H1 (cell line): ENCODE data around the gene CANT1. TPM values are rescaled to one million over a fixed set of nuclear protein-coding genes. Genes with fewer than 3 reads are reported as not detected.

ENCODE experiments used
- CTCF ChIA-PET: fragments of 300-600 bp; sonication (Branson Sonifier 250); formaldehyde crosslinking; loops from one replicate; lab custom pipeline; 2021; ENCODE audit not compliant: partially characterized antibody; lab: Charles Lee
- POLR2A ChIA-PET: fragments of 300-600 bp; sonication (Branson Sonifier 250); formaldehyde crosslinking; loops from one replicate; lab custom pipeline; 2021; ENCODE audit warnings: inconsistent platforms; ENCODE audit not compliant: partially characterized antibody; lab: Charles Lee
- DNase-seq, 2 experiments: peaks; one replicate each; pipeline versions ENCODE4 v3.0.0 to v3.0.0-alpha.2; 2010 to 2022; ENCODE audit warnings: low spot score in 2 of 2, low read depth in 1 of 2, mixed read lengths in 1 of 2
- FAIRE-seq: peaks from 2 replicates; lab custom pipeline; 2011; peaks lifted over from hg19 to GRCh38; lab: Jason Lieb, UNC
- H2AFZ ChIP-seq: 2 replicates; pipeline ENCODE4 v1.8.1; 2012; ENCODE audit warnings: low read length, inconsistent platforms
- H2AK5ac ChIP-seq: 2 replicates; pipeline ENCODE4 v1.6.1; 2013; ENCODE audit warnings: low read depth, low read length
- H2BK120ac ChIP-seq: replicated peaks from 2 replicates; pipeline ENCODE3; 2013; ENCODE audit warnings: low read depth, low read length, inconsistent platforms
- H2BK12ac ChIP-seq: 2 replicates; pipeline ENCODE4 v1.6.1; 2013; ENCODE audit warnings: low read depth, low read length
- H2BK15ac ChIP-seq: 2 replicates; pipeline ENCODE4 v1.6.1; 2013; ENCODE audit warnings: low read length
- H2BK20ac ChIP-seq: 2 replicates; pipeline ENCODE4 v1.6.1; 2013; ENCODE audit warnings: low read length
- H2BK5ac ChIP-seq: 2 replicates; pipeline ENCODE4 v1.6.1; 2013; ENCODE audit warnings: low read depth, low read length
- H3K14ac ChIP-seq: 2 replicates; pipeline ENCODE4 v1.6.1; 2013; ENCODE audit warnings: inconsistent platforms; ENCODE audit not compliant: insufficient read length
- H3K18ac ChIP-seq: 2 replicates; pipeline ENCODE4 v1.6.1; 2013; ENCODE audit warnings: low read length; ENCODE audit errors: extremely low read depth
- H3K23ac ChIP-seq: 2 replicates; pipeline ENCODE4 v1.6.1; 2013; ENCODE audit warnings: inconsistent platforms; ENCODE audit not compliant: insufficient read length
- H3K23me2 ChIP-seq: 2 replicates; pipeline ENCODE4 v1.6.1; 2013; ENCODE audit warnings: low read depth, low read length
- H3K27ac ChIP-seq: 2 replicates; pipeline ENCODE4 v1.6.1; 2011; ENCODE audit warnings: low read depth, low read length, inconsistent platforms
- H3K27me3 ChIP-seq, 4 experiments: replicated peaks in 1 of 4; 1 replicate in 1 of 4; 2 replicates in 3 of 4; pipeline versions ENCODE4 v1.6.1 to v1.8.1; 2011 to 2013; ENCODE audit warnings: low read length in 3 of 4, mild to moderate bottlenecking in 3 of 4, inconsistent platforms in 2 of 4, mixed read lengths in 2 of 4, moderate library complexity in 1 of 4; ENCODE audit not compliant: control insufficient read depth in 3 of 4, insufficient read depth in 3 of 4; ENCODE audit errors: extremely low read depth in 1 of 4
- H3K36me3 ChIP-seq, 4 experiments: 2 replicates each; pipeline versions ENCODE4 v1.6.1 to v1.8.1; 2011 to 2013; ENCODE audit warnings: mild to moderate bottlenecking in 4 of 4, low read length in 3 of 4, moderate library complexity in 2 of 4, control low read depth in 1 of 4, inconsistent platforms in 1 of 4; ENCODE audit not compliant: insufficient read depth in 4 of 4, control insufficient read depth in 2 of 4
- H3K4ac ChIP-seq: replicated peaks from 2 replicates; pipeline ENCODE3; 2013; ENCODE audit warnings: low read length, low read depth, mixed read lengths, inconsistent platforms; ENCODE audit not compliant: insufficient read length
- H3K4me1 ChIP-seq, 4 experiments: replicated peaks in 1 of 4; 1 replicate in 1 of 4; 2 replicates in 3 of 4; pipeline versions ENCODE4 v1.6.1 to v1.8.1; 2011 to 2013; ENCODE audit warnings: low read length in 3 of 4, inconsistent platforms in 2 of 4, mixed read lengths in 1 of 4; ENCODE audit not compliant: insufficient read depth in 4 of 4, control insufficient read depth in 3 of 4
- H3K4me2 ChIP-seq, 2 experiments: 2 replicates each; pipeline versions ENCODE4 v1.6.1 to v1.8.1; 2011 to 2013; ENCODE audit warnings: low read depth in 2 of 2, low read length in 2 of 2, control low read depth in 1 of 2, inconsistent platforms in 1 of 2, mild to moderate bottlenecking in 1 of 2; ENCODE audit not compliant: insufficient read depth in 1 of 2
- H3K4me3 ChIP-seq, 4 experiments: fragments of 200-600, 300-600 bp in 1 of 4; sonication (generic), shearing (Covaris generic), sonication (Bioruptor Twin) in 1 of 4; 2 replicates each; pipeline versions ENCODE4 v1.5.1 to v1.8.1; 2011 to 2016; ENCODE audit warnings: low read length in 4 of 4, low read depth in 3 of 4, control low read depth in 2 of 4, inconsistent platforms in 2 of 4, mild to moderate bottlenecking in 2 of 4, mixed read lengths in 1 of 4, moderate library complexity in 1 of 4; ENCODE audit not compliant: insufficient read depth in 2 of 4; ENCODE audit errors: extremely low read depth in 1 of 4
- H3K56ac ChIP-seq: replicated peaks from 2 replicates; pipeline ENCODE3; 2013; ENCODE audit warnings: low read depth, mild to moderate bottlenecking, mixed read lengths, low read length, inconsistent platforms; ENCODE audit not compliant: insufficient read length
- H3K79me1 ChIP-seq: 2 replicates; pipeline ENCODE4 v1.6.1; 2013; ENCODE audit warnings: low read depth, low read length, control low read depth
- H3K79me2 ChIP-seq, 2 experiments: 2 replicates each; pipeline versions ENCODE4 v1.6.1 to v1.8.1; 2012 to 2013; ENCODE audit warnings: low read length in 2 of 2, mild to moderate bottlenecking in 2 of 2, inconsistent platforms in 1 of 2; ENCODE audit not compliant: insufficient read depth in 2 of 2, control insufficient read depth in 1 of 2
- H3K9ac ChIP-seq, 4 experiments: replicated peaks in 1 of 4; 1 replicate in 1 of 4; 2 replicates in 3 of 4; pipeline versions ENCODE4 v1.6.1 to v1.8.1; 2011 to 2013; ENCODE audit warnings: low read depth in 3 of 4, low read length in 3 of 4, control low read depth in 2 of 4, mild to moderate bottlenecking in 2 of 4, moderate library complexity in 2 of 4, inconsistent platforms in 1 of 4; ENCODE audit errors: extremely low read depth in 1 of 4
- H3K9me3 ChIP-seq, 2 experiments: 2 replicates each; pipeline versions ENCODE4 v1.6.1 to v1.8.1; 2012 to 2013; ENCODE audit warnings: mild to moderate bottlenecking in 2 of 2, moderate library complexity in 2 of 2, control low read depth in 1 of 2, inconsistent platforms in 1 of 2, low read depth in 1 of 2, low read length in 1 of 2, mixed read lengths in 1 of 2; ENCODE audit not compliant: insufficient read depth in 2 of 2
- H4K20me1 ChIP-seq, 2 experiments: replicated peaks in 1 of 2; 2 replicates each; pipeline versions ENCODE3 to v1.8.1; 2011 to 2013; ENCODE audit warnings: inconsistent platforms in 2 of 2, low read length in 2 of 2, mild to moderate bottlenecking in 1 of 2; ENCODE audit not compliant: insufficient read depth in 2 of 2, control insufficient read depth in 1 of 2
- H4K5ac ChIP-seq: 2 replicates; pipeline ENCODE4 v1.6.1; 2013; ENCODE audit warnings: low read length, low read depth, mixed read lengths, inconsistent platforms; ENCODE audit not compliant: insufficient read length
- H4K8ac ChIP-seq: 2 replicates; pipeline ENCODE4 v1.8.0; 2013; ENCODE audit warnings: mild to moderate bottlenecking, moderate library complexity, low read length, inconsistent platforms; ENCODE audit not compliant: insufficient read depth; ENCODE audit errors: extremely low read depth
- H4K91ac ChIP-seq: replicated peaks from 2 replicates; pipeline ENCODE3; 2013; ENCODE audit warnings: low read length, mixed read lengths, inconsistent platforms; ENCODE audit not compliant: insufficient read length
- ATF2 ChIP-seq: IDR thresholded peaks from 2 replicates; pipeline ENCODE4 v1.6.1; 2012; ENCODE audit warnings: low read length, inconsistent platforms
- BCL11A ChIP-seq, 2 experiments: IDR thresholded peaks; one replicate each; pipeline ENCODE4 v1.6.1; 2011; ENCODE audit warnings: low read depth in 2 of 2, low read length in 2 of 2, mild to moderate bottlenecking in 2 of 2
- HDAC6 ChIP-seq: IDR thresholded peaks from one replicate; pipeline ENCODE4 v1.7.1; 2012; ENCODE audit warnings: low read depth, mild to moderate bottlenecking, inconsistent platforms, low read length, moderate library complexity
- JUN ChIP-seq: IDR thresholded peaks from 2 replicates; pipeline ENCODE4 v1.6.1; 2011; ENCODE audit warnings: low read depth, mild to moderate bottlenecking, improper control_type of control experiment, low read length
- JUND ChIP-seq: IDR thresholded peaks from 2 replicates; pipeline ENCODE4 v1.6.1; 2011; ENCODE audit warnings: mild to moderate bottlenecking, improper control_type of control experiment, low read length
- NANOG ChIP-seq: IDR thresholded peaks from 2 replicates; pipeline ENCODE4 v1.6.1; 2011; ENCODE audit warnings: low read length, low read depth, mild to moderate bottlenecking, inconsistent platforms; ENCODE audit not compliant: insufficient read depth, poor library complexity, severe bottlenecking
- RFX5 ChIP-seq: IDR thresholded peaks from 2 replicates; pipeline ENCODE4 v1.6.1; 2011; ENCODE audit warnings: low read depth, low read length, improper control_type of control experiment, borderline replicate concordance
- SIN3A ChIP-seq, 2 experiments: IDR thresholded peaks in 1 of 2; conservative IDR thresholded peaks in 1 of 2; 2 replicates each; pipeline ENCODE4 v1.6.1; 2011 to 2012; ENCODE audit warnings: low read length in 2 of 2, improper control_type of control experiment in 1 of 2, low read depth in 1 of 2, mild to moderate bottlenecking in 1 of 2
- SIRT6 ChIP-seq: IDR thresholded peaks from one replicate; pipeline ENCODE4 v1.7.1; 2012; ENCODE audit warnings: low read length, inconsistent platforms
- TAF1 ChIP-seq: IDR thresholded peaks from 2 replicates; pipeline ENCODE4 v1.6.1; 2011; ENCODE audit warnings: mild to moderate bottlenecking, low read depth, low read length
- WGBS, 2 experiments: shearing (Covaris generic) in 1 of 2; methylation state at CpG; one replicate each; pipeline versions ENCODE4 v1.1.6 to v1.1.7; 2013 to 2015; ENCODE audit warnings: low lambda C conversion rate in 2 of 2, mixed read lengths in 2 of 2, inconsistent platforms in 1 of 2, low coverage in 1 of 2, missing lambda C conversion rate in 1 of 2; ENCODE audit not compliant: insufficient replicate concordance in 2 of 2, insufficient coverage in 1 of 2, insufficient read length in 1 of 2; ENCODE audit errors: extremely low coverage in 1 of 2, missing lambda C conversion rate in 1 of 2; 5-methylcytosine and 5-hydroxymethylcytosine counted together
- polyA plus RNA-seq, 7 experiments: library from polyadenylated mRNA; depleted of rRNA in 3 of 7; stranded (reverse) in 5 of 7; unstranded in 2 of 7; fragments of >200 nt in 5 of 7; fragments of 200-250 nt in 2 of 7; gene quantifications; 1 replicate in 5 of 7; 2 replicates in 1 of 7; 4 replicates in 1 of 7; pipeline versions ENCODE4 v1.2.1 to v1.2.3, GENCODE V29; 2011 to 2013; ENCODE audit warnings: missing spikeins in 2 of 7, mixed read lengths in 2 of 7
- total RNA-seq: library from RNA; stranded (reverse); fragmentation: NEBNext Ultra II Directional; extraction: Animal tissue kit (Norgen Biotek cat#: 25700); gene quantifications from 2 replicates; pipeline ENCODE4 v1.2.1, GENCODE V29; 2021

The CANT1 gene
- total and polyA plus RNA-seq, 2 of the 8 experiments (the other 6 are each of a cell fraction or from before 2014, with no cell fraction given) = 23.0 to 32.6 TPM

GRCh38 chr17:79028496-79029326 lies 19.1 kb upstream of the CANT1 start:
- H2AFZ ChIP-seq = no peak overlapping the region
- H3K14ac ChIP-seq = no peak overlapping the region
- H4K20me1 ChIP-seq = peaks cover 1 to 2% of the 10 kb centered on the region in 2 experiments
- no peak overlapping the region for H2BK5ac ChIP-seq
- H4K91ac ChIP-seq = no peak overlapping the region
- no peaks in the 10 kb centered on the region for H3K79me1 ChIP-seq
- H2BK15ac ChIP-seq = no peak overlapping the region
- no peak overlapping the region for H3K23ac ChIP-seq
- H4K8ac ChIP-seq = no peak overlapping the region
- H3K9ac ChIP-seq = no peak overlapping the region
- H3K4me2 ChIP-seq = no peak overlapping the region
- POLR2A ChIA-PET = interaction anchor here (1.2 kb wide), 1 partner anchor 26 kb away, joined by 3 read pairs; no protein-coding TSS in a partner anchor
- H3K4ac ChIP-seq = no peak overlapping the region
- no peak overlapping the region for H3K4me3 ChIP-seq
- H3K27ac ChIP-seq = no peak overlapping the region
- no peak overlapping the region for H2AK5ac ChIP-seq
- H3K4me1 ChIP-seq = peaks cover 0 to 5% (median under 1%) of the 10 kb centered on the region in 4 experiments; a peak in 3 of 7 replicates
- H3K23me2 ChIP-seq = peaks cover 9% of the 10 kb centered on the region; the same call in 1 of the 2 replicates
- no peak overlapping the region for H3K56ac ChIP-seq
- peaks cover 6 to 50% (median 41%) of the 10 kb centered on the region in 4 experiments for H3K27me3 ChIP-seq
- CTCF ChIA-PET = interaction anchor here (1.0 to 6.3 kb wide), 13 partner anchors 8 to 59 kb away, joined by 3 to 55 read pairs (median 3); no protein-coding TSS in a partner anchor
- no peaks in the 10 kb centered on the region for H3K79me2 ChIP-seq
- H3K18ac ChIP-seq = no peak overlapping the region
- no peaks in the 10 kb centered on the region for H3K9me3 ChIP-seq
- no peak overlapping the region for H4K5ac ChIP-seq
- FAIRE-seq (no peak), DNase-seq (no peak)
- 89% methylated on average over 16 of the region's 17 CpGs; no CpG with 5 or more reads in 1 of the 2 experiments for WGBS, 2 experiments
- no peak overlapping the region for H2BK20ac ChIP-seq
- H2BK120ac ChIP-seq = no peak overlapping the region
- no peak overlapping the region for H2BK12ac ChIP-seq
- H3K36me3 ChIP-seq = no peaks in the 10 kb centered on the region
- TF ChIP-seq SIN3A (conservative IDR thresholded peaks at IDR 0.05 in 1 of 2, IDR thresholded peaks at IDR 0.05 in 1 of 2; ENCODE audit: low read depth in 1 of 2, low read length in 2 of 2) = no peak
- no peak for TF ChIP-seq JUN
- no peak for TF ChIP-seq TAF1
- no peak for TF ChIP-seq RFX5
- TF ChIP-seq ATF2 = no peak
- TF ChIP-seq JUND = no peak
- TF ChIP-seq SIRT6 = no peak
- TF ChIP-seq HDAC6 = no peak
- no peak for TF ChIP-seq NANOG
- TF ChIP-seq BCL11A (IDR thresholded peaks at IDR 0.05; ENCODE audit: low read depth in 2 of 2, low read length in 2 of 2) = no peak
